Mammary epithelial cell (primary cell): Measurements from ENCODE around the gene IFNL4.

Experiments
- EZH2 ChIP-seq: IDR thresholded peaks from 2 replicates; pipeline ENCODE4 v1.6.1; 2012; ENCODE audit warnings: low read length, inconsistent platforms, borderline replicate concordance
- TF ChIP-seq, protein P1 (sequence below), 2 donors: IDR thresholded peaks in 1 of 2; conservative IDR thresholded peaks in 1 of 2; 2 replicates each; pipeline ENCODE4 v1.5.1; 2011 to 2012; ENCODE audit warnings: inconsistent platforms in 2 of 2, low read length in 2 of 2, mild to moderate bottlenecking in 2 of 2, control low read depth in 1 of 2, low read depth in 1 of 2; ENCODE audit not compliant: insufficient read depth in 1 of 2; ENCODE audit errors: extremely low read depth in 1 of 2

DNA sequence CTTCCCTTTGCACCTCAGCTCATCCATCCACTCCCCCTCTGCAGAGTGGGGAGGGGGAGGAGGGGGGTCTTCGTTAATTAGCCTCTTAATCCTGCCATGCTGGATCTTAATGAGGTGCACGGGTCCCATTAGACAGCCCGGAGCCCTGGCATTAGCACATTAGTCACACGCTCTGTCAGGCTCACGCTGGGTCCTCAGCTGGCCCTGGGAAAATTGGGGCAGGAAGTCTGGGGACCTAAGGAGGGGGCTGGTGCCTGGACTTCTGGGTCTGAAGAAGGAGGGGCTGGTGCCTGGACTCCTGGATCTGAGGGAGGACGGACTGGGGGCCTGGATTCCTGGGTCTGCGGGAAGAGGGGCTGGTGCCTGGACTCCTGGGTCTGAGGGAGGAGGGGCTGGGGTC lies 52.3 kb downstream of the IFNL4 start:
- TF ChIP-seq, protein P1, sequence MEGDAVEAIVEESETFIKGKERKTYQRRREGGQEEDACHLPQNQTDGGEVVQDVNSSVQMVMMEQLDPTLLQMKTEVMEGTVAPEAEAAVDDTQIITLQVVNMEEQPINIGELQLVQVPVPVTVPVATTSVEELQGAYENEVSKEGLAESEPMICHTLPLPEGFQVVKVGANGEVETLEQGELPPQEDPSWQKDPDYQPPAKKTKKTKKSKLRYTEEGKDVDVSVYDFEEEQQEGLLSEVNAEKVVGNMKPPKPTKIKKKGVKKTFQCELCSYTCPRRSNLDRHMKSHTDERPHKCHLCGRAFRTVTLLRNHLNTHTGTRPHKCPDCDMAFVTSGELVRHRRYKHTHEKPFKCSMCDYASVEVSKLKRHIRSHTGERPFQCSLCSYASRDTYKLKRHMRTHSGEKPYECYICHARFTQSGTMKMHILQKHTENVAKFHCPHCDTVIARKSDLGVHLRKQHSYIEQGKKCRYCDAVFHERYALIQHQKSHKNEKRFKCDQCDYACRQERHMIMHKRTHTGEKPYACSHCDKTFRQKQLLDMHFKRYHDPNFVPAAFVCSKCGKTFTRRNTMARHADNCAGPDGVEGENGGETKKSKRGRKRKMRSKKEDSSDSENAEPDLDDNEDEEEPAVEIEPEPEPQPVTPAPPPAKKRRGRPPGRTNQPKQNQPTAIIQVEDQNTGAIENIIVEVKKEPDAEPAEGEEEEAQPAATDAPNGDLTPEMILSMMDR (conservative IDR thresholded peaks at IDR 0.05 in 1 of 2, IDR thresholded peaks at IDR 0.05 in 1 of 2; ENCODE audit: extremely low read depth in 1 of 2, insufficient read depth in 1 of 2, low read depth in 1 of 2, low read length in 2 of 2) = no peak
- TF ChIP-seq EZH2 = no peak
